Muscle of leg (tissue), 11 donors: ENCODE results near the gene TXLNG. TPM values are rescaled to one million over a fixed set of nuclear protein-coding genes. Genes with fewer than 3 reads are reported as not detected.
"Not testable (repeated sequence)": the region's sequence is repeated elsewhere in the genome, so short reads cannot be mapped to it uniquely, and the experiment has no call there.

Source experiments
- DNase-seq: peaks from one replicate; pipeline ENCODE4 v3.0.0; 2013
- H3K27ac ChIP-seq: one replicate; pipeline ENCODE4 v1.5.1; 2013; ENCODE audit warnings: mild to moderate bottlenecking, low read length, control low read depth
- H3K27me3 ChIP-seq: one replicate; pipeline ENCODE4 v1.6.1; 2013; ENCODE audit warnings: low read length; ENCODE audit not compliant: control insufficient read depth, insufficient read depth
- H3K36me3 ChIP-seq: one replicate; pipeline ENCODE4 v1.6.1; 2013; ENCODE audit warnings: low read length; ENCODE audit not compliant: control insufficient read depth, insufficient read depth
- H3K4me1 ChIP-seq: one replicate; pipeline ENCODE4 v1.6.1; 2013; ENCODE audit warnings: low read length; ENCODE audit not compliant: control insufficient read depth, insufficient read depth
- H3K4me3 ChIP-seq: one replicate; pipeline ENCODE4 v1.5.1; 2013; ENCODE audit warnings: low read length, control low read depth
- H3K9me3 ChIP-seq: replicated peaks from 2 replicates; pipeline ENCODE4 v1.6.1; 2013; ENCODE audit warnings: low read depth, low read length; ENCODE audit not compliant: control insufficient read depth
- WGBS: methylation state at CpG from one replicate; pipeline ENCODE4 v1.1.5; 2013; ENCODE audit warnings: missing lambda C conversion rate; ENCODE audit not compliant: insufficient coverage; 5-methylcytosine and 5-hydroxymethylcytosine counted together
- polyA plus RNA-seq, 8 donors: library from polyadenylated mRNA; unstranded; fragments of 120-200 nt; gene quantifications; one replicate each; pipeline versions ENCODE4 v1.2.1 to v1.2.3, GENCODE V29; 2013; ENCODE audit warnings: inconsistent platforms in 1 of 8, low replicate concordance in 1 of 8; ENCODE audit not compliant: insufficient read length in 8 of 8, insufficient read depth in 1 of 8
- total RNA-seq: library from RNA; stranded (reverse); fragments of 120-200 nt; gene quantifications from one replicate; pipeline ENCODE4 v1.2.4, GENCODE V29; 2013

TXLNG gene
- total and polyA plus RNA-seq, 9 donors: 6.7 to 10.0 (median 7.6) TPM

DNA sequence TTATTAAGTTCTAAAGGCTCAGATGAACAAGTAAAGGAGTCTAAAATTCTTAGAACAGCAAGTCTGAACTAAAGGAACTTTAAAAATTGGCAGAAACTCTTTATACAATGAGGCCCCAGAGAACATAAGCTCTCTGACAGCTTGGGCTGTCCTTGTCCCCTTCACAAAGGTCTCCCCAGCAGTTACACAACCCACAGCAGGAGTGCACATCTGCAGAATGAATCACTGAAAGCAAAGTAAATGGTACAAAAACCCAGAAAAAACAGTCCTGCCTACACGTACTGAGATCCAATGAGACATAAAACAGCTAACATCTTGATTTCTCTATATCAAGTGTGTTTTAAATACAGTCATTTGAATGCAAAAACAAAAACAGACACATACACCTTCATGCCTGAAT, 65.2 kb downstream of the TXLNG start:
- Histone ChIP-seq H3K9me3 (no peaks in the 10 kb centered on the region), H3K36me3 (peaks cover 24% of the 10 kb centered on the region), H3K4me3 (no peak overlapping the region), H3K27me3 (peaks cover 52% of the 10 kb centered on the region), H3K27ac (no peak overlapping the region), H3K4me1 (no peaks in the 10 kb centered on the region)
- no CpG with 5 or more reads among the region's 1 CpG for WGBS
- DNase-seq: no peak

DNA sequence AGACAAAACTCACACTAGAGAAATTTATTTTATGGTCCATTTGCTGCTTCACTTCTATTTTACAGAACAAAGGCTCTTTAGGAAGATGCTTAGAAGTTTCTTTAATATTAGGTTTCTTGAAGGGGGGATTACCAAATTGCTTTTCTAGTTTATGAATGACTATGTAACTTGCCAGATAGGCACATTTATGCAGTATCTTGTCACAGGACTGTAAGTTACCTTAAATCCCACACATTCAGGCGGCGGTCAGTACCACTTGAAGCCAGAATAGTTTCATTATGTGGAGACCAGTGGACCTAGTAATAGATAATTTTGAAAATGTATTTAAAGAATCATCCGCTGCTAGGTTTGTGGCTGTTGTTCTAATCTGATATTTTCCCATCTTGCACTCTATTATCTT, 65.6 kb downstream of the TXLNG start:
- H3K27ac ChIP-seq: no peak overlapping the region

DNA sequence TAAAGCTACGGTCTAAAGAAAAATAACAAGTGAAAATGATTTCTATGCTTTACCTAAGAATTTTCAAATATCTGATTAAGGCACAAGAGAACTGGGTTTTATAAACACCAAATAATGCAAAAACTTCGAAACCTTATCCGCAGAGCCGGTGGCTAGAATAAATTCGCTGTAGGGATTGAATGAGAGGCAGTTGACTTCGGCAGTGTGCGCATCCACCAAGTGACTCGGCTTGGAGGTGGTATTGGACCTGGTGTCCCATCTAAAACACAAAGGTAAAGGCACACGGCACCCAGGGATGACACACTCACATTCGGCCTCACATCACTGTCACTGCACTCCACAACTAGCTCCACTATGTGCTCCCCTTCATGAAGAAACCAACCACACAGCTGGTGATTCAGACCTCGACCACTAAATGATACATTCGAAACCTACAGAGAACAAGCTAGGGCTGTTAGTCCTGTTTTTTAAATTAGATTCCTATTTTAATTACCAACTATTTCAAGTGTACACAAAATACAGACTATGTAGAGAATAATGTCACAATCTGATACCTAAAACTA, 66.4 kb downstream of the TXLNG start:
- DNase-seq: no peak
- H3K36me3 ChIP-seq: peaks cover 30% of the 10 kb centered on the region
- no peaks in the 10 kb centered on the region for H3K4me1 ChIP-seq
- WGBS: 91% methylated on average over 7 of the region's 12 CpGs
- peaks cover 49% of the 10 kb centered on the region for H3K27me3 ChIP-seq
- H3K27ac ChIP-seq: no peak overlapping the region
- no peak overlapping the region for H3K4me3 ChIP-seq
- H3K9me3 ChIP-seq: peaks cover 3% of the 10 kb centered on the region

More for the DNA sequence above, 65.6 kb downstream of the TXLNG start:
- no CpG with 5 or more reads among the region's 3 CpGs for WGBS
- Histone ChIP-seq H3K36me3 (peaks cover 23% of the 10 kb centered on the region), H3K9me3 (no peaks in the 10 kb centered on the region), H3K27me3 (peaks cover 50% of the 10 kb centered on the region), H3K4me1 (no peaks in the 10 kb centered on the region), H3K4me3 (no peak overlapping the region)
- DNase-seq: no peak

DNA sequence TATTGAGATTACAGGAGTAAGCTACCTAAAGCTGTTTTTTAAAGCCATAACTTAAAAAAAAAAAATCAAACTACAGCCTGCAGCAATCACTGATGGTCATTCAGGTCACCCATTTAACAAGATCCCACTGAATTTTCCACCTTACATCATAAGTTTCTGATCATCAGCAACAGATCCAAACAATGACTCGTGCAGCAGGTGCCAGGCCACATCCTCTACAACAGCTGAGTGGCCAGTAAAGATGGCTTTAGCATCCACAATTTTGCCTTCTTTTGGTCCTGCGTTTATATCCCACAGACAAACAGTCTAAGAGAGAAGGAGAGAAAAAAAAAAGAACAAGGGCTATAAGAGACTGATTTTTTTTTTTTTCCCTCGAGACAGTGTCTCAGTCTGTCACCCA, 67.3 kb downstream of the TXLNG start:
- H3K4me3 ChIP-seq: no peak overlapping the region
- WGBS: no CpG with 5 or more reads among the region's 3 CpGs

DNA sequence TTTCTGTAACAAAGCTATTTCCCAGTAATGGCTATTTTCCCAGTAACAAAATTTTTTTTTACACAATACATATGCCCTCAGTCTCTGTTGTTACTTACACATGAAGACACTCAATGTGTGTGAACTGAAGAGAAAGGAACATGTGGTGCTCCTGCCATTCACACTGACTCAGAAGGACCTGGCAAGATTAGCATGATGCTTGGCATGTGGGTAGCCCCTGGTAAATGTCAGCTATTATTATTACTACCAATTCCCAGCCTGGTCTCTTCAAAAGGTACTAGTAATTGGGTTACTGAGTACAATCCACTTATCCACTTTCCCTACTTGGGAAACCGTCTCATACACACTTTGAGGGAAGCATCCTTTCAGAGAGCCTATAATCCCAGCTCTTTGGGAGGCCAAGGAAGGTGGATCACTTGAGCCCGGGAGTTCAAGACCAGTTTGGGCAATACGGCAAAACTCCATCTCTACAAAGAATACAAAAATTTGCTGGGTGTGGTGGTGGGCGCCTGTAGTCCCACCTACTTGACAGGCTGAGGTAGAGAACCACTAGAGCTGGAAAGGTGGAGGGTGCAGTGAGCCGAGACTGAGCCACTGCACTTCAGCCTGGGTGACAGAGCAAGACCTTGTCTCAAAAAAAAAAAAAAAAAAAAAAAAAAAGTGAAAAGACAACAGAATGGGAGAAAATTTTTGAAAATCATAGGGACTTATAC, 69.3 kb downstream of the TXLNG start:
- no peaks in the 10 kb centered on the region for H3K4me1 ChIP-seq

More for the DNA sequence above, 67.3 kb downstream of the TXLNG start:
- H3K4me1 ChIP-seq: no peaks in the 10 kb centered on the region
- no peak for DNase-seq
- no peak overlapping the region for H3K27ac ChIP-seq
- H3K36me3 ChIP-seq: peaks cover 34% of the 10 kb centered on the region
- peaks cover 54% of the 10 kb centered on the region for H3K27me3 ChIP-seq
- H3K9me3 ChIP-seq: peaks cover 3% of the 10 kb centered on the region

DNA sequence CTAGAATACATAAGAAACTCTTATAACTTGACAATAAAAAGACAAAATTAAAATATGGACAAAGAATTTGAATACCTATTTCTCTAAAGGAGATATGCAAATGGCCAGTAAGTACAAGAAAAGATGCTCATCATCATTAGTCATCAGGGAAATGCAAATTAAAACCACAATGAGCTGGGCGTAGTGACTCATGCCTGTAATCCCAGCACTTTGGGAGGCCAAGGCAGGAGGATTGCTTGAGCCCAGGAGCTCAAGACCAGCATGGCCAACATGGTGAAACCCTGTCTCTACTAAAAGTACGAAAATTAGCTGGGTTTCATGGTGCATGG, 69.8 kb downstream of the TXLNG start:
- H3K36me3 ChIP-seq: peaks cover 31% of the 10 kb centered on the region
- not testable (repeated sequence) for H3K9me3 ChIP-seq, DNase-seq, H3K4me3 ChIP-seq, H3K27ac ChIP-seq, H3K4me1 ChIP-seq
- H3K27me3 ChIP-seq: peaks cover 51% of the 10 kb centered on the region
- WGBS: 89% methylated on average over 2 of the region's 2 CpGs

More for the DNA sequence above, 69.3 kb downstream of the TXLNG start:
- DNase-seq: no peak
- peaks cover 31% of the 10 kb centered on the region for H3K36me3 ChIP-seq
- peaks cover 53% of the 10 kb centered on the region for H3K27me3 ChIP-seq
- no peak overlapping the region for H3K4me3 ChIP-seq
- no peak overlapping the region for H3K27ac ChIP-seq
- H3K9me3 ChIP-seq: peaks cover 3% of the 10 kb centered on the region
- 80% methylated on average over 1 of the region's 5 CpGs for WGBS

DNA sequence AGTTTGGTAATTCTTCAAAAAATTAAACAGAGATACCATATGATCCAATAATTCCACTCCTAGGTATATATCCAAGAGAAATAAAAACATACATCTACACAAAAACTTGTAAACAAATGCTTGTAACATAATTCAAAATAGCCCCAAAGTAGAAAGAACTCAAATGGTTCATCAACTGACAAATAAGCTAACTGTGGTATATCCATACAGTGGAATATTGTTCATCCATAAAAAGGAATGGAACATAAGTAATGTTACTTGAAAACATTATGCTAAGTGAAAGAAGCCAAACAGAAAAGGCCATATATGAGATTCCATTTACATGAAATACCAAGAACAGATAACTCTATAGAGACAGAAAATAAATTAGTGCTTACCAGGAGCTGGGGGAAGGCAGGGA, 70.5 kb downstream of the TXLNG start:
- Histone ChIP-seq H3K27ac (no peak overlapping the region), H3K36me3 (peaks cover 32% of the 10 kb centered on the region), H3K4me3 (no peak overlapping the region), H3K9me3 (peaks cover 3% of the 10 kb centered on the region), H3K4me1 (no peaks in the 10 kb centered on the region), H3K27me3 (peaks cover 56% of the 10 kb centered on the region)
- DNase-seq: no peak

DNA sequence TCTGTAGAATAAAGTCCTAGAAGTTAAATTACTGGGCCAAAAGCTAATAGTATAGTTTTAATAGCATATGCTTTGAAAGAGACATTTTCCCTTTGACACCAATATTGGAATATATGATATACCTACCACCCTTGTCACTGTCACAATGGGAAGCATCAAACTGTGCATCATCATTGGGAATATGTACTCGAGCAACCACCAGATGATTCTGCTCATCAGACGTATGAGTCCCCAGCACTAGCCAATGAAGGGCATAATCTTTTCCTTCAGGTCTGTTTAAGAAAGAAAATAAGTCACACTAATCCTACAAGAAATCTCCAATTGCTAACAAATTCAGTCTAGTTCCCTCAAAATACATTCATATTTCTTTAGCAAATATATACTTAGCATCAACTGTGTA, 76.6 kb downstream of the TXLNG start:
- H3K9me3 ChIP-seq: no peaks in the 10 kb centered on the region
- 33% methylated on average over 1 of the region's 2 CpGs for WGBS

DNA sequence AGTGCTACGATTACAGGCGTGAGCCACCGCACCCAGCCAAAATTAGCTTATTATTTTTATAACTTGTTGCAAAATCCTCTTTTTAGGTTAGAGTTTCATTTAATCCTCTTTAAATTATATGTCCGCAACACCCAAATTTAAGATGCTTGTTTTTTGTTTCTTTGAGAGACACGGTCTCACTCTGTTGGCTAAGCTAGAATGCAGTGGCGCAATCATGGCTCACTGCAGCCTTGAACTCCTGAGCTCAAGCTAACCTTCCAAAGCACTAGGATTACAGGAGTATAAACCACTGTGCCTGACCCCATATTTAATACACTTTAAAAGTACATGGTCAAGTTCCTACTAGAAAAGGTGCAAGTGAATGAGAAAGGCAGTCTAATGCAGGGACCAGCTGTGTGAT, 81.7 kb downstream of the TXLNG start:
- Histone ChIP-seq H3K27ac (no peak overlapping the region), H3K9me3 (no peaks in the 10 kb centered on the region), H3K27me3 (peaks cover 49% of the 10 kb centered on the region), H3K4me1 (peaks cover 17% of the 10 kb centered on the region), H3K36me3 (peaks cover 4% of the 10 kb centered on the region), H3K4me3 (no peak overlapping the region)
- 86% methylated on average over 2 of the region's 6 CpGs for WGBS
- no peak for DNase-seq

More for the DNA sequence above, 76.6 kb downstream of the TXLNG start:
- H3K4me3 ChIP-seq: no peak overlapping the region
- H3K27me3 ChIP-seq: peaks cover 40% of the 10 kb centered on the region
- H3K4me1 ChIP-seq: no peaks in the 10 kb centered on the region
- H3K36me3 ChIP-seq: peaks cover 15% of the 10 kb centered on the region
- DNase-seq: no peak
- H3K27ac ChIP-seq: no peak overlapping the region

DNA sequence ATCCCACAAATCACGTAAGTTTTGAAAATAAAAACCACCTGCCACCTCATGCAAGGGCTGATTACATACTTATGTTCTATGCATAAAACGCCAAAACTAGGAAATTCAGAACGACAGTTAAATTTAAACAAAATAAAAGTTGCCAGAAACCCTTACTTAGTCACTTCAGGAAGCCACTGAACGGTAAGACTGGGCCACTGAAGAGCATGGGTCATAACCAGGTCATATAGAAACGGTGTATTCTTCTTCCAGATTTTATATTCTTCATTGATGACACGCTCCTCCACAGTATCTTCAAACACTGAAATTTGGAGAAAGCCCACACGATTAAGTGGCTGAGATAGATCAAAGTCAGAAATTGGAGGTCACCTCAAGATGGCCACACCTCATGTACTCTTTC, 82.7 kb downstream of the TXLNG start:
- WGBS: 30% methylated on average over 2 of the region's 7 CpGs
- no peak for DNase-seq
- Histone ChIP-seq H3K4me1 (peaks cover 17% of the 10 kb centered on the region), H3K27me3 (peaks cover 50% of the 10 kb centered on the region), H3K36me3 (peaks cover 4% of the 10 kb centered on the region), H3K27ac (peak overlapping the region; percentile 74), H3K4me3 (peak overlapping the region; percentile 64), H3K9me3 (no peaks in the 10 kb centered on the region)
